Activated CD4-positive, alpha-beta T cell treated with anti-CD3 and anti-CD28 coated beads, Interleukin-2, Interleukin-6, amounts not matched to agents 100 ng/mL and 50 ng/mL, durations not matched to agents 16 hours and 8 hours (primary cell): Measurements from ENCODE around the gene COL5A1.

Experiments
- DNase-seq: peaks from one replicate; pipeline ENCODE4 v3.0.0-alpha.2; 2020

Gene COL5A1

DNA sequence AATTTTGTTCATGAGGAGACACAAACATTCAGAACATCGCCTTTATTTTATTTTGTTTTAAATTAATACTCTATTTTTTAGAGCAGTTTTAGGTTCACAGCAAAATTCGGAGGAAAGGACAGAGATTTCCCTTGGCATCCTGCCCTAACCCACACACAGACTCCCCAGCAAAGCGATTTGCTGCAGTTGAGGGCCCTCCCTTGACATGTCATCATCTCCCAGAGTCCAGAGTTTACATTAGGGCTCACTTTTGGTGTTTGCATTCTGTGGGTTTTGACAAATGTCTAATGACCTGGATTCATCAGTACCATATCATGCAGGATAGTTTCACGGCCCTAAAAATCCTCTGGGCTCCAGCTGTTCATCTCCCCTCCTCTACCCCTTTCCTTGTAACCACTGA is 33.6 kb upstream of the COL5A1 start:
- no peak for DNase-seq

DNA sequence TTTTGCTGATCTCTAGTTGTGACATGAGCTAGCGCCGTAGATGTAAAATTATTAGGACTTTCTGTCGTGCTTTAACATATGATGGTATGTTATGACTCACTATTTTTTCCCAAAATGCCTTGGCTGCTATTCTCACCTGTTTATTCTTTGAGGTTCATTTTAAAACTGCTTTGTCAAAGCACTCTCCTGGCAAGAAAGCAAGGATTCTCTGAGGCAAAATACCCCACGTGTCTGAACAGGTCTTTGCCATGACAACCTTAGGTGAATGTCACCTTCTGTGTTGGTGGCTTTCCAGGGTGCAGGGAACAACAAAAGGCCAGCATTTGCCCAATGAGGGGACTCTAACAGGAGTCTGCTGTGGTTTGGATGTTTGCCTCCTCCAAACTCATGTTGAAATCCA is 30.6 kb upstream of the COL5A1 start:
- DNase-seq = no peak

DNA sequence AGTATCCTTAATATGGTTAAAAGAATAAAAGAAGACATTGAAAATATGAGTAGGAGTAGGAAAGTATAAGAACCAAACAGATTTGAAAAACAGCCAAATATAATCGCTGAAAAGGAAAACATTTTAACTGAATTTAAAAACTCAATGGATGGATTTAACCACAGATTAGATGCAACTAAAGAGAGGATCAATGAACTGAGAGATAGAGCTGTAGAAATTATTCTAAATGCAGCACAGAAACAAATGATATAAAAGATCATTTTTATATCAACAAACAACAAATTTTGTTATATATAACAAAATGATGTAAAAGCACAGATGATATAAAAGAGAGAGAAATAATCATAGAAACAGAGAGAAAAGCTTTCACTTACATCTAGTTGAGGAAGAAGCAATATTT is 29.3 kb upstream of the COL5A1 start:
- no peak for DNase-seq

DNA sequence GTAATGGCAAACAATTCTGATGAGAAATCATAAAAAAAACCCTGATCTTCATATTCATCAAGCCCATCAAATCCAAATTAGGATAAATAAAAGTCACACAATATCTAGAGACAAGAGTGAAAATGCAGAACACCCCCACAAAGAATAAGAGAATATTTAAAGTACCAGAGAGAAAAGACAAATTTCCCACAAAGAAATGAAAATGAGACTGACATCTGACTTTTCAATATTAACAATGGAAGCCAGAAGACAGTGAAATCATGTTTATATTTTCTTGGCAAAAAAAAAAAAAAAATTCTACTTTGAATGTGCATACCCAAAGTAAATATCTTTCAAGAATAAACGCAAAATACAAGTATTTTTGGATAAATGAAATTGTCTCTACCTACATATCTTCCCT is 28.9 kb upstream of the COL5A1 start:
- no peak for DNase-seq

DNA sequence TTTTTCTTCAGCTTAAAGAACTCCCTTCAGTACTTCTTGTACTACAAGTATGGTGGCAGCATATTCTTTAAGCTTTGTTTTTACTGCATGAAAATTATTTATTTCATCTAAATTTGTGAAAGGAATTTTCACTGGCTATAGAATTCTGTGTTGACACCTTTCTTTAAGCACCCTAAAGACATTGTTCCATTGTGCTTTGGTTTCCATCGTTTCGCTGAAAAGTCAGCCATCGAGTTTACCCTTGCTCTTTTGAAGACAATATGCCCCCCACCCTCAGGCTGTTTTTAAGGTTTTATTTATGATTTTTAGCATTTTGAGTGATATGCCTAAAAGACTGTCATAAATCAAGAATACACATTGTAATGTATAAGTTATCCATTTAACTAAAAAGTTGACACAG is 27.3 kb upstream of the COL5A1 start:
- DNase-seq = no peak

DNA sequence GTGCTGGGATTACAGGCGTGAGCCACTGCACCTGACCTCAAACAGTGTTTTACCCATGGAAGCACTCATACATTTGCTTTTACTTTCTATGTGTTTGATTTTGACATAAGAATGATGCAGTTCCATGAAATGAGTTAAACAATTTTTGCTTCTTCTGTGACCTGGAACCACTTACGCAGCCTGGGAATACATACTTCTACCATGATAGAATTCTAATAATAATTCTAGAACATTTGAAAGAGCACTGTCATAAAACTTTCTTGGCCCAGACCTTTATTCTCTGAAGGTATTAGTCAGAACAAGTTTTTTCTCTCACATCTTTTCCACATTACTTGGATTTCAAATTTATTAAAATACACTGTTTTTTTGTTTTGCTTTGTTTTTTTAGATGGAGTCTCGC is 25.3 kb upstream of the COL5A1 start:
- DNase-seq = no peak

DNA sequence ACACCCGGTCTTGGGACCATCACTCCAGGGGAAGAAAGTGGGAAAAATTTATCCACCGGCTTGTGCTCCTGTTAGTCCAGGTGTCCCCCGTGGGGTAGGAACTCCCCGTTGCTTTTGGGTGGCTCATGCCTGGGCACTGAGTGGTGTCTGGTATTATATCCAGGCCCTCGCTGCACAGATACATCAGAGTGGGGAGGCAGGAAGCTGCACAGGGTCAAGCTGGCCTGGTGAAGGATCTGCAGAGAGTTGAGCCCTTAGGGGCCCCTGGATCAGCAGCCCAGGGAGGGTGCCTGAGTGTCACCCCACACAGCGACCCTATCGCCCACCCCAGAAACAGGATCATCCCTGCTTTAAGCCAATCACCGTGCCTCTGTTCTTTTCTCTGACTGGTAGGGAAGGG is 24.4 kb upstream of the COL5A1 start:
- DNase-seq = no peak

DNA sequence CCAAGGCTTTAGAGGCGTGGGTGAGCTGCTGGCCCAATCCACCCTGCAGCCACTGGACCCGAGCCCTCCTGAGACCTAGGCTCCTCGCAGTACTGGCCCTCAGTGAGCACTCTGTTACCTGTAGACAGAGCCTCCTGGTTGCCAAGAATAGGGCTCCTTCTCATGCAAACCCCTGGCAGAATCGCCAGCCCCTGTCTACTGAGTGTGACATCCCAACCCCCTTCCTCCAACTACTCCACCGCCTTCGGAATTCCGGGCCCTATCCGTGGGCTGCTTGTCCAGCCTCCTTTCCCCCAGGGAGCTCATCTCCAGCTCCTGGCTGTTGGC is 23.8 kb upstream of the COL5A1 start:
- no peak for DNase-seq

DNA sequence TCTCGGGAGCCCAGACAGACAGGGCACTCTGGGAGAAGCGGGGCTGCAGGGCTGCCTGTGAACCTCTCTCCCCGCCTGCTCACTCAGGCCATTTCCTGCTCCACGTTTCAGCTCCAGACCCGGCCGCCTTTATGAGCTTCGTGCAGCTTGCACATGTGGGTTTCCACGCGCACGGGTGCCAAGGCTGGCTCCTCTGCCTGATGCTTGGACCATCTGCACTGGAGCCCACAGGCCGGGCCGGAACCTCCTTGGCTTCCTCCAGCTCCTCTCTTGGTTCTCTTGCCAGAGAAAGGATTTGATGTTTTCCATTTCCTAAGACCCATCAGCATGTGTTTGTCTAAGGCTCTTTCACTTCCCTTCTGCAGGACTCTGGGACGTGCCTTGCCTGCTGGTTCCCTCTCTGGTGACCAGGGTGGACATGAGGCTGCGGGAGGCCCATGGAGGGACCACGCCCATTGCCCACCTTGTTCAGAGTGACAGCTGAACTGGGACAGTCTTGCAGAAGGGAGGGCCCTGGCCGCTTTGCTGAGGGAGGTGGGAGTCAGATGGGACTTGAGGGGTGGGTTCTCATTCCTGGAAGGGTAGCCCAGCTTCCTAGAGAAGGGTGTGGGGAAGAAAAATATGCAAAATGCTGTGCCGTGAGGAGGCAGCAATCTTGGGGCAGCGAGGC is 23.3 kb upstream of the COL5A1 start:
- DNase-seq = no peak

DNA sequence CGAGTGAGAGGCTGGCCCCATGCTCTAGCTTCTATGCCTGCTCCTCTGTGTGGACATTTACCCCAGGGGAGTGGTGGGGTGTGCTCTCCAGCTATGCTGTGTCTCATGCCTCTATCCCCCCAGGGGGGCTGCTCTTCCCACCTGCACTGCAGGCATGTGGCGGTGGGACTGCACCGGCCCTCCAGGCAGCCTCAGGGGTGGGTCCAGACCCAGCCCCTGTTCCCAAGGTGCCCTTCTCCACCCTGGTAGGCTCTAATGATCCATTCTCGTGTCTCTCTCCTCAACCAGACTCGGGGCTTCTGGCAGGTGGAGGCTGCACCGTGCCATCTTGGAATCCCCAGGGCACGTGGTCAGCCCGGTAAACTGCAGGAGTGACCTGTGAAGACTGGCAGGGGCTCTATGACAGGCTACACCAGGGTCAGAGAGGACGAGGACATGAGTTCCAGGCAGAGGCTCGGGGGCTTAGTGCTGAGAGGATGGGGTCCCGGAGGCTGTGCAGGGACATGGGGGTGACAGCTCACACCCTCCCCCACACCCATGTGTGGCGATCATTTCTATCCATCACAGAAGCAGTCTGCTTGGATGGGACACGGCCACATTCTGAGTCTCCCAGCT is 22.7 kb upstream of the COL5A1 start:
- DNase-seq = no peak

DNA sequence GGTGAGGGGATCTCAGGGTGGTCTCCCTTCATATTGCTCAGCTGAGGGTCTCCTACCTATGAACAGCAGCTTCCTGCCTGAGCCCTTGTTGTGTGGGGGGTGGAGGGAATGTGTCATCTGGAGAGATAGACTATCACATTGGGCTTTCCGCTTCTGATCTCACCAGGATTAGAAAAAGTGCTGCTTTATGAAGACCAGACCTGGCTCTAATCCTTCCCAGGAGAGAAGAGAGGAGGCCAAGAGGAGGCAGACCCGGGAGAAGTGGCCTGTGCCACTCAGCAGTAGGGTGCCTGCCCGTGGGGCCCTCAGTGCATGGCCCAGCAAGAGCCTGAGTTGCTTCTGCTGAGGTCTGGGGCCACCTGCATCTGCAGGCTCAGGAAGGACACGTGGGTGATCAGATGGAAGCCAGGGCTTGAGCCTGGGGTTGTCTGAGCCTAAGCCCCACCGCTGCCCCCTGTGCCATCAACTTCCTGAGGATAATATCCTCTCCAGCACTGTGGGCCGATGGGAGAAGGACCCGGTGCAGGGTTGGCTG is 22.1 kb upstream of the COL5A1 start:
- no peak for DNase-seq

DNA sequence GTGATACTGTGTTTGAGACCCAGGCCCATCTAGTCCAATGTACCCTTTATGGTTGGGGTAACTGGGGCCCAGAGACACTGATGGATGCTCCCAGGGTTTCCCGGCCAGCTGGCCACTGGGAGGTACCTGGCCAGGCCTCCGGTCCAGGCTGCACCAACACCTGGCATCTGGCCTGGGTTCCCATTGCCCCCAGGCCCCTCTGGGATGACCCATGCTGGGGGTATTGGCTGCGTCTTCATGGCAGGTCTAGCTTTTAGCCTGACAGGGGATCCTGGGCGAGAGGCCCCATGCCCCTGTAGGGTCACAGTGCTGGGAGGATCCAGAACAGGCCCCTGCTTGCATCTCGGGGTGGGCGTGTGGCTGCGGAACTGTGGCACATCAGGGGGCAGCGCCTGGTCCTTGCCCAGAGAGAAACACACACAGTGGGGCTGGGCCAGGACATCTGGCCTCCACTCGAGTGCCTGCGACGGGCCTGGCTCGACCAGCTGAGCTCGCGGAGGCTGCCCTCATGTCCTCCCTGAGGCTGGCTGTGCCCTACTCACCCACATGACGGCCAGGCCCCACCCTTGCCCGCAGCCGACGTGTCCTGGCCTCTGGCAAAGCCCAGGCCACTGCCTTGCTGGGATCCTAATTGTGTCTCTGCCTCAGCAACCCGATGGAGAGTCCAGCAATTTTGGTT is 21.5 kb upstream of the COL5A1 start:
- DNase-seq = no peak

DNA sequence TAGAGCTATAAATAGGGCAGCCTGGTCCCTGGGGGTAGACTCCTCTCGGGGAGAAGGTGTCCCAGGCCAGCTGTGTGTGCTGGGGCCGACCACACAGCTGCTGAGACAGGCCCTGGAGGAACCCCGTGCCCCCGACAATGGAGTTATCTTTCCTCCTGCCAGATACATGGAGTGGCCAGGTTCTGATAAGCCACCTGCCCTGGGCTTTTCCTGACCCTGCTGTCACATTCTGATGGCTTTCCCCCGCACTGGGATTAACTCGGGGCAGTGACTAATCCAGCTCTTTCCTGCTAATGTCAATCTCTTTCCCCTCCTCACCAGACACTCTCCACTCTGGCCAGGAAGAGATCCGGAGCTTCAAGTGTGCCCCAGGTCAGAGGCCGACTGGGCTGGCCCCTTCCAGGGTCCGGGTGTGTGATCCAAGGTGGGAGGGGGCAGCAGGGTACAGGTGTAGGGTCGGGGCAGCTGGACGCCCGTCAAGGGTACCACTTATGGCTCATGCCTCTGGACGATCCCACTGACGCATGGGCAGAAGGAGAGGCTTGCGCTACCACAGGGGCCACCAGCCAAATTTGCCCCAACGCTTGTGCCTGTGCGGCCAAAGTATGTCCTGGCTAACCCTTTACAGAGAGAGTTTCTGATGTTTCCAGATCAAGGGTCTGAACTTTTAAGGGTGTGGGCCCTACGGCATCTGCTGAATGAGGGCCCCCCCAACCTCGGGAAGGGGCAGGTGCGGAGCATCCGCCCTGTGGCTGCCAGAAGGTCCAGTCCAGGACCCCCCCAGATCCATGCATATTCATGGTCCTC is 20.6 kb upstream of the COL5A1 start:
- no peak for DNase-seq

DNA sequence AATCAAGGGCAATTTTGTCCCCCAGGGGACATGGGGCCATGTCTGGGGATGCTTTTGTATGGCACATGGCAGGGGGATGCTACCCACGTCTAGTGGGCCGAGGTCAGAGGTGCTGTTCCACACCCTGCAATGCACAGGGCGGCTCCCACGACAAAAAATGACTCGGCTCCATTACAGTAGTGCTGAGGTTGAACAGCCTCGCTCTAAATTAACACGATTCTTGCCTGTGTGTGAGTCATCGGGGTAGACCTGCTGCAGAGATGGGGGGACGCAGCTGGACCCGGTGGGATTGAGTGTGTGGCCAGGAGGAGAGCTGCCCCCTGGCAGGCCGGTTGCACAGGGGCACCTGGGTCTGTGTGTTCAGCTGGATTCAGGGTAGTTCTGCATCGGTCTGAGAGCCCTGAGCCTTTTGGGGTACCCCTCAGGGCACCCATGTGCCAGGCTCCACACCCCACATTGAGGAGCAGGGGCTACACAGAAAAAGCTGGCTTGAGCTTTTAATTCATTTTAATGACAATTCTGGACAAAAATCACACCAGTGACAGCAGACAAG is 20.0 kb upstream of the COL5A1 start:
- DNase-seq = no peak

DNA sequence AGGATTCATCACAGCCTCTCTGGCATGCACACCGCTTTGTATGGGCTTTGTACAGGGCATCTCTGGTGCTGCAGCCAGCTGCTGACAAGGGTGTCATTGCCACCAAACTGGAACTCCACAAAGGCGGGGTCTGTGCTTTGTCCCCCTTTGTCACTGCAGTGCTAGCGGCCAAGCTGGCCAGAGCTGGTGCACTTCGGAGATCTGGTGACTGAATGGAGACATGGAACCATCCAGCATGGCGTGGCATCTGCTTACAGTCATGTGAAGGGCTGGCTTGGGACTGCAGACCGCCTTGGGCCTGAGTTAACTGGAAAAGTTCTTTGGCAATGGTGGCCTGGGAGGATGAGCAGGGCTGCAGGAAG is 18.7 kb upstream of the COL5A1 start:
- no peak for DNase-seq

DNA sequence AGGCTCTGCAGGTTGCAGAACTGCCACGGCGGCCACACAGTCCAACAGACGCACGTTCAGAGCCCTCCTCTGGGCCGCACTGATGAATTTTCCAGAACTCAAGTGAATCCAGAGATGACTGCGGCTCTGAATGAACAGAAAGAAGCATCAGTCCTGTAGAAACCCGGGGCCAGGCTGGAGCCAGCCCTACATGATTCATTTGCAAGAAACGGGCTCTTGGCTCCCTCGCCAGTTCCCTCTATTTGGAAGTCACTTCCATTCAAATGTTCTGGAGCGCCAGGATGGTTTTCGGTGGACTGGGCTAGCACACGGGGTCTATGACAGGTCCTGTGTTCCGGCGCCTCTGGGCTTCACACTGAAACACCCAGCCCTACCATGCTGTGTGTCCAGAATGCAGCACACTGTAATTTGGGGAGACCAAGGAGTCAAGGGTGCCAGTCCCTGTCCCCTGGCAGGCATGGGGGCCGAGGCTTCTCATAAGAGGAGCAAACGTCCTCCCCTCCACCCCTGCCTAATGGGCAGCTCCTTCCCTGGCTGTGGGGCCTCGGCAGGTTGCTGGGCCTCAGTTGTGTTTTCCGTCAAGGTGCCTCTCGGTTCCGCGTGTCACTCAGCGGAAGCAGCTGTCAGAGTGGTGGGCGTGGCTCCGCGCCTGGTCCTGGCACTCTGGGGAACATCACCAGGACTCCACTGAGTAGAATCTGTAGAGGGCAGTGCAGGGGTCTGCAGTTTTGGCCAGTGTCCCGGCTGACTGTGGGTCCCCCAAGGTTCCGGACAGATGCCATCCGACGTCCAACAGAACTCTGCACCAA is 18.1 kb upstream of the COL5A1 start:
- DNase-seq = no peak

DNA sequence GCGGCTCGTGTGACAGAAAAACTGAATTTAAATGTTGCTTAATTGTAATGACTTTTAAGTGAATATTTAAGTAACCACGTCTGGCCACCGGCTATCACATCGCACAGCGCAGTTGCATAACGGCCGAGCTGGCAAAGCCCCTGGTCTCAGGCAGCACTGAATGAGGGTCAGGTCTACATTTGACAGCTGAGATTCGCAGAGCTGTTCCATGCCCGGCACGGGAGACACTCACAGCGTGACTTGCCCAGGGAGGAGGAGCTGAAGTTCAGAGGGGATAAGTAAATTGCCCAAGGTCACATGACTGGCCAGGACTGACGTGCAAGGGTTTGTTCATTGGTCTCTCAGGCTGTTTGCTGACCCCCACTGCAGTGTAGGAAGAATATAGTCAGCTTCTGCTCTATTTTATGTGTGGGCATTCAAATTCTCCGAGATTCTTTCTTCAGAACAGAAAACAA is 17.4 kb upstream of the COL5A1 start:
- DNase-seq = no peak

DNA sequence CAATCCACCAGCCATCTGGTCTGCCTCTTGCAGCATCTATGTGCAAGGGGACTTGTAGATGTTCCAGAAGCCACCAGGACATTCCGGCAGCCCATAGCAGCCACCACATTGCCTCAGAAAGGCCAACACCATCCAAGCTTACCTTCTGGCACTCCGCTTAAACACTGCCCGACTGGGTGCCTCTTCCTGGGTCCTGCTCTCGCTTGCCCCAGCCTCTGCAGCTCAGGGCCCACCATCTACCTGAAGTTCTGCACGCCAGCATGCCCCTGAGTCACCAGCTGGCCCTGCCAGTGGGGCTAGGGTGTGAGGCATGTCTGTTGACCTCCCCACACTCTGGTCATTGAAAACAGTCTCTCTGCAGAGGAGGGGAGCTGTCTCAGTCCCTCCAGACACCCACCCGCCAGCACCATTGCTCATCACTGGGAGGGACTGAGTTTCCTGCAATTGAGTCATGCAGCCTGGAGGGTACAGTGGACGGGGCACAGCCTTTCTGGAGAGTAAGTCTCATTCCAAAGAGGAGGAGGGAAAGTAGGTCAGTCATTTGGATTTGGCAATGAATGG is 16.9 kb upstream of the COL5A1 start:
- no peak for DNase-seq

DNA sequence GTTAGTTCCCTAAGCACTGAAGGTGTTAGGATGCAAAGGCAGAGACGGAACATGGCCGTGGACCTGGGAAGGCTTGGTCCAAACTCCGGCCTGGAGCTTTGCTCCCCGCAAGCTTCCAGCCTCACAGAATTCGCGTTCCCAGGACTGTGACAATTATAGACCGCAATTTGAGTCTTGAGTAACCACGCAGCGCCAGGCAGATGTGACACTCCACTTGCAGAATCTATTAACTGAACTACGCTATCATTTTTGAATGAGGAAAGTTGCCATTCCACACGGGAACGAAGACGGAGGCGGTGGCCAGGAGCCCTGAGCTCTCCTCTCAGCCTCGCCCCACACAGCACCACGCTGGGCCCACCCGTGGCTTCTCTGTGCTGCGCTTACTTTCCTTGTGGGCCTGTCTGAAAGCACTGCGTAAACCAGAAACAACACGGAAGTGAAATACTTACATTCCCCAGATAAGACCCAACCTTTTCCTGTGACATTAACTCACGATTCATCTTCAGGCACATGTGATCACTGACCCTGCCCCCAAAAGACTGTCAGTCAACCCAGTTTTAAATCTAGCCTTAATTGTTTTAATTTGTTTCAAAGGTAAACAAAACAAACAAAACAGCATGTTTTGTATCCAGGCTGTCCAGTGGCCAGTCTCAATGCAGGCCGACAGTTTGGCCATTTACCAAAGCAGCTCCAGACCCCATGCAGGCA is 16.1 kb upstream of the COL5A1 start:
- DNase-seq = no peak

DNA sequence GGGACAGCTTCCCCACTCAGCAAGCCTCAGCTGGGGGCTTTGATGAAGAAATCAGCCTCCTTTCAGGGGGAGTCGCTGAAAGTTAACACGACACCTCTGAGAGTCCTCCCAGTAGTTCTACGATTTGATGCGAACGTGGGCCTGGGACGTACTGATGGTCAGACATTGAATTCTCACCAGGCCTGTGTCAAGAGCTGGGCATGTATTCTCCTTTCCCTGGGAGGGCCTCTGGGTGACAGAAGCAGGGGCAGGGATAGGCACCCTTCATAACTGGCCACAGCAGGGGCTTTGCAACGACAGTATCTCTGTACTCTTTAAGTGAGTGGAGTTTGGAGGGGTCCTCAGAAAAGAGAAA is 15.6 kb upstream of the COL5A1 start:
- DNase-seq = no peak
